GM23338 (cell line): ENCODE data around the gene CNST. TPM values are rescaled to one million over a fixed set of nuclear protein-coding genes. Genes with fewer than 3 reads are reported as not detected.

Experiments used
- ATAC-seq: fragments of 200-7000 bp; cut with Tn5 transposase; 3 replicates; pipeline ENCODE4 v1.9.1; 2020
- DNase-seq: peaks from one replicate; pipeline ENCODE4 v3.0.0-alpha.2; 2015; ENCODE audit warnings: low spot score
- H2AFZ ChIP-seq: fragments of 200-600 bp; sonication (generic); 2 replicates; pipeline ENCODE4 v1.8.0; 2016; ENCODE audit warnings: antibody characterized with exemption, mild to moderate bottlenecking, moderate library complexity
- H3F3A ChIP-seq: fragments of 200-600 bp; sonication (generic); replicated peaks from 2 replicates; pipeline ENCODE4 v1.8.0; 2017; ENCODE audit warnings: antibody characterized with exemption, mixed run types, low read depth
- H3K27ac ChIP-seq: fragments of 200-600 bp; sonication (generic); 2 replicates; pipeline ENCODE4 v1.6.1; 2016; ENCODE audit warnings: low read depth
- H3K27me3 ChIP-seq: fragments of 200-600 bp; sonication (generic); 2 replicates; pipeline ENCODE4 v1.8.0; 2016; ENCODE audit warnings: mild to moderate bottlenecking, mixed run types, moderate library complexity; ENCODE audit not compliant: insufficient read depth
- H3K36me3 ChIP-seq: fragments of 200-600 bp; sonication (generic); 2 replicates; pipeline ENCODE4 v1.8.0; 2016; ENCODE audit warnings: mild to moderate bottlenecking; ENCODE audit not compliant: insufficient read depth
- H3K4me1 ChIP-seq: fragments of 200-600 bp; sonication (generic); 2 replicates; pipeline ENCODE4 v1.8.0; 2016; ENCODE audit warnings: mild to moderate bottlenecking, moderate library complexity; ENCODE audit not compliant: insufficient read depth
- H3K4me2 ChIP-seq: fragments of 200-600 bp; sonication (generic); 2 replicates; pipeline ENCODE4 v1.7.1; 2017; ENCODE audit warnings: mixed run types
- H3K4me3 ChIP-seq: fragments of 200-600 bp; sonication (generic); 2 replicates; pipeline ENCODE4 v1.6.1; 2016; ENCODE audit warnings: mixed run types
- H3K79me2 ChIP-seq: fragments of 200-600 bp; sonication (generic); replicated peaks from 2 replicates; pipeline ENCODE4 v1.8.0; 2017; ENCODE audit warnings: mild to moderate bottlenecking; ENCODE audit not compliant: insufficient read depth
- H3K9me2 ChIP-seq: fragments of 200-600 bp; sonication (generic); 2 replicates; pipeline ENCODE4 v1.8.0; 2017; ENCODE audit not compliant: insufficient read depth
- H4K20me1 ChIP-seq: fragments of 200-600 bp; sonication (generic); replicated peaks from 2 replicates; pipeline ENCODE4 v1.8.0; 2017; ENCODE audit warnings: mild to moderate bottlenecking; ENCODE audit not compliant: insufficient read depth
- H3K27ac Mint-ChIP-seq: 2 replicates; pipeline ENCODE4 v1.8.0; 2020; ENCODE audit warnings: inconsistent platforms, mild to moderate bottlenecking, moderate library complexity, mixed read lengths
- H3K27me3 Mint-ChIP-seq: 3 replicates; pipeline ENCODE4 v1.8.0; 2022; ENCODE audit warnings: low read depth, mild to moderate bottlenecking, moderate library complexity, mixed read lengths, inconsistent platforms; ENCODE audit not compliant: insufficient read depth, poor library complexity
- H3K36me3 Mint-ChIP-seq: 3 replicates; pipeline ENCODE4 v1.8.0; 2021; ENCODE audit warnings: low read depth, mild to moderate bottlenecking, inconsistent platforms, moderate library complexity, mixed read lengths
- H3K4me1 Mint-ChIP-seq: 3 replicates; pipeline ENCODE4 v1.8.0; 2020; ENCODE audit warnings: mild to moderate bottlenecking, inconsistent platforms, mixed read lengths
- H3K4me3 Mint-ChIP-seq: 3 replicates; pipeline ENCODE4 v1.8.0; 2021; ENCODE audit warnings: moderate library complexity, mild to moderate bottlenecking, inconsistent platforms, mixed read lengths
- H3K9me3 Mint-ChIP-seq: 3 replicates; pipeline ENCODE4 v1.8.0; 2020; ENCODE audit warnings: moderate library complexity, mild to moderate bottlenecking, inconsistent platforms, mixed read lengths
- CREB1 ChIP-seq: fragments of 250-450 bp; sonication (Bioruptor Pico); IDR thresholded peaks from 2 replicates; pipeline ENCODE4 v1.5.0; 2020; ENCODE audit warnings: low read depth, mild to moderate bottlenecking, moderate library complexity
- EZH2 ChIP-seq: fragments of 200-600 bp; sonication (generic); IDR thresholded peaks from one replicate; pipeline ENCODE4 v1.8.0; 2017; ENCODE audit warnings: antibody characterized with exemption, mild to moderate bottlenecking, low read depth; ENCODE audit not compliant: unreplicated experiment
- EZH2phosphoT487 ChIP-seq: fragments of 200-600 bp; sonication (generic); IDR thresholded peaks from one replicate; pipeline ENCODE4 v1.8.1; 2018; ENCODE audit warnings: antibody characterized with exemption; ENCODE audit not compliant: unreplicated experiment
- JUNB ChIP-seq: IDR thresholded peaks from one replicate; pipeline ENCODE4 v1.6.1; 2016; ENCODE audit warnings: antibody characterized with exemption; ENCODE audit not compliant: unreplicated experiment
- NANOG ChIP-seq: IDR thresholded peaks from 2 replicates; pipeline ENCODE4 v1.6.1; 2016; ENCODE audit warnings: antibody characterized with exemption, borderline replicate concordance
- POLR2AphosphoS5 ChIP-seq: IDR thresholded peaks from 2 replicates; pipeline ENCODE4 v1.6.1; 2016; ENCODE audit warnings: antibody characterized with exemption, low read depth
- STAT1 ChIP-seq: IDR thresholded peaks from one replicate; pipeline ENCODE4 v1.6.1; 2016; ENCODE audit warnings: antibody characterized with exemption; ENCODE audit not compliant: unreplicated experiment
- ZNF114 ChIP-seq: fragments of 250-450 bp; sonication (Bioruptor Pico); IDR thresholded peaks from 2 replicates; pipeline ENCODE4 v1.5.0; 2020; ENCODE audit warnings: mild to moderate bottlenecking, moderate library complexity
- ZNF462 ChIP-seq: fragments of 250-450 bp; sonication (Bioruptor Pico); IDR thresholded peaks from 2 replicates; pipeline ENCODE4 v1.5.0; 2020; ENCODE audit warnings: mild to moderate bottlenecking, moderate library complexity
- polyA plus RNA-seq: library from polyadenylated mRNA; unstranded; fragments of >200 nt; fragmentation: Nextera tagmentation; extraction: Ambion mirVana; gene quantifications from 2 replicates; pipeline ENCODE4 v1.2.1, GENCODE V29; 2016
- total RNA-seq: library from RNA; depleted of rRNA; stranded (reverse); fragments of >200 nt; shearing (Covaris generic); gene quantifications from 2 replicates; pipeline ENCODE4 v1.2.3, GENCODE V29; 2014
- TF ChIP-seq, protein P1 (sequence below): IDR thresholded peaks from one replicate; pipeline ENCODE4 v1.6.1; 2018; ENCODE audit warnings: antibody characterized with exemption; ENCODE audit not compliant: unreplicated experiment
- TF ChIP-seq, protein P2 (sequence below), 2 experiments: fragments of 200-600 bp in 1 of 2; sonication (generic) in 1 of 2; conservative IDR thresholded peaks; 2 replicates each; pipeline versions ENCODE4 v1.5.1 to v1.6.1; 2016 to 2017; ENCODE audit warnings: antibody characterized with exemption in 2 of 2, low read depth in 2 of 2, mild to moderate bottlenecking in 2 of 2, moderate library complexity in 1 of 2
- TF ChIP-seq, protein P3 (sequence below): IDR thresholded peaks from 2 replicates; pipeline ENCODE4 v1.6.1; 2016; ENCODE audit warnings: antibody characterized with exemption

The CNST gene
- total and polyA plus RNA-seq, 2 experiments from 2014 or later: 8.1 to 17.6 TPM

DNA sequence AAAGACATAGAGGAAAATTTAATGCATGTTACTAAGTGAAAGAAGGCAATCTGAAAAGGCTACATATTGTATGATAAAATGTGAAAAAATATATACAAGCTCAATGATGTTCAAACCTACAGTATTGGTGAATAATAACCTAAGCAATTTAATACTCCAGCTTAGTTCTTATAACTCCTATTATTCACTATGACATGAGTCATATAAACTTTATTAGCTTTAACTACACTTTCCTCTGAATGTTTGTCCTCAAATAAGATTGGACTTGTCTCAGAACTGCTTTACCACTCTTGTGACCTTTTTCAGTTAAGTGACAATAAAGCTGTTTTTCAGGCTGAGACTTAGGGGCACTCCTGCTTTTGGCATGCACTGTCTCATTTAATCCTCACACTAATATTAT, 50.9 kb downstream of the CNST start:
- no peak for ATAC-seq

More for the DNA sequence above, 50.9 kb downstream of the CNST start:
- Histone ChIP-seq H3K4me1 (peaks cover 8% of the 10 kb centered on the region; the same call in 1 of the 2 replicates), H3K4me2 (no peak overlapping the region), H4K20me1 (no peaks in the 10 kb centered on the region), H3K27ac (no peak overlapping the region), H3K4me3 (no peak overlapping the region), H3K36me3 (no peaks in the 10 kb centered on the region), H3K9me2 (no peaks in the 10 kb centered on the region), H3K27me3 (no peaks in the 10 kb centered on the region), H2AFZ (no peak overlapping the region), H3F3A (no peaks in the 10 kb centered on the region), H3K79me2 (no peaks in the 10 kb centered on the region; the same call in 1 of the 2 replicates)
- peaks cover 17% of the 10 kb centered on the region for H3K4me1 Mint-ChIP-seq
- no peak for TF ChIP-seq EZH2
- TF ChIP-seq NANOG: no peak
- TF ChIP-seq POLR2AphosphoS5: no peak
- no peak for TF ChIP-seq JUNB
- TF ChIP-seq, protein P1, sequence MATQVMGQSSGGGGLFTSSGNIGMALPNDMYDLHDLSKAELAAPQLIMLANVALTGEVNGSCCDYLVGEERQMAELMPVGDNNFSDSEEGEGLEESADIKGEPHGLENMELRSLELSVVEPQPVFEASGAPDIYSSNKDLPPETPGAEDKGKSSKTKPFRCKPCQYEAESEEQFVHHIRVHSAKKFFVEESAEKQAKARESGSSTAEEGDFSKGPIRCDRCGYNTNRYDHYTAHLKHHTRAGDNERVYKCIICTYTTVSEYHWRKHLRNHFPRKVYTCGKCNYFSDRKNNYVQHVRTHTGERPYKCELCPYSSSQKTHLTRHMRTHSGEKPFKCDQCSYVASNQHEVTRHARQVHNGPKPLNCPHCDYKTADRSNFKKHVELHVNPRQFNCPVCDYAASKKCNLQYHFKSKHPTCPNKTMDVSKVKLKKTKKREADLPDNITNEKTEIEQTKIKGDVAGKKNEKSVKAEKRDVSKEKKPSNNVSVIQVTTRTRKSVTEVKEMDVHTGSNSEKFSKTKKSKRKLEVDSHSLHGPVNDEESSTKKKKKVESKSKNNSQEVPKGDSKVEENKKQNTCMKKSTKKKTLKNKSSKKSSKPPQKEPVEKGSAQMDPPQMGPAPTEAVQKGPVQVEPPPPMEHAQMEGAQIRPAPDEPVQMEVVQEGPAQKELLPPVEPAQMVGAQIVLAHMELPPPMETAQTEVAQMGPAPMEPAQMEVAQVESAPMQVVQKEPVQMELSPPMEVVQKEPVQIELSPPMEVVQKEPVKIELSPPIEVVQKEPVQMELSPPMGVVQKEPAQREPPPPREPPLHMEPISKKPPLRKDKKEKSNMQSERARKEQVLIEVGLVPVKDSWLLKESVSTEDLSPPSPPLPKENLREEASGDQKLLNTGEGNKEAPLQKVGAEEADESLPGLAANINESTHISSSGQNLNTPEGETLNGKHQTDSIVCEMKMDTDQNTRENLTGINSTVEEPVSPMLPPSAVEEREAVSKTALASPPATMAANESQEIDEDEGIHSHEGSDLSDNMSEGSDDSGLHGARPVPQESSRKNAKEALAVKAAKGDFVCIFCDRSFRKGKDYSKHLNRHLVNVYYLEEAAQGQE: no peak
- TF ChIP-seq ZNF114 (CRISPR knock-in tag): no peak
- no peak for TF ChIP-seq ZNF462 (CRISPR knock-in tag)
- no peak for TF ChIP-seq CREB1
- TF ChIP-seq, protein P2, sequence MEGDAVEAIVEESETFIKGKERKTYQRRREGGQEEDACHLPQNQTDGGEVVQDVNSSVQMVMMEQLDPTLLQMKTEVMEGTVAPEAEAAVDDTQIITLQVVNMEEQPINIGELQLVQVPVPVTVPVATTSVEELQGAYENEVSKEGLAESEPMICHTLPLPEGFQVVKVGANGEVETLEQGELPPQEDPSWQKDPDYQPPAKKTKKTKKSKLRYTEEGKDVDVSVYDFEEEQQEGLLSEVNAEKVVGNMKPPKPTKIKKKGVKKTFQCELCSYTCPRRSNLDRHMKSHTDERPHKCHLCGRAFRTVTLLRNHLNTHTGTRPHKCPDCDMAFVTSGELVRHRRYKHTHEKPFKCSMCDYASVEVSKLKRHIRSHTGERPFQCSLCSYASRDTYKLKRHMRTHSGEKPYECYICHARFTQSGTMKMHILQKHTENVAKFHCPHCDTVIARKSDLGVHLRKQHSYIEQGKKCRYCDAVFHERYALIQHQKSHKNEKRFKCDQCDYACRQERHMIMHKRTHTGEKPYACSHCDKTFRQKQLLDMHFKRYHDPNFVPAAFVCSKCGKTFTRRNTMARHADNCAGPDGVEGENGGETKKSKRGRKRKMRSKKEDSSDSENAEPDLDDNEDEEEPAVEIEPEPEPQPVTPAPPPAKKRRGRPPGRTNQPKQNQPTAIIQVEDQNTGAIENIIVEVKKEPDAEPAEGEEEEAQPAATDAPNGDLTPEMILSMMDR (conservative IDR thresholded peaks at IDR 0.05; ENCODE audit: low read depth in 2 of 2): no peak
- no peak for TF ChIP-seq EZH2phosphoT487
- TF ChIP-seq, protein P3, sequence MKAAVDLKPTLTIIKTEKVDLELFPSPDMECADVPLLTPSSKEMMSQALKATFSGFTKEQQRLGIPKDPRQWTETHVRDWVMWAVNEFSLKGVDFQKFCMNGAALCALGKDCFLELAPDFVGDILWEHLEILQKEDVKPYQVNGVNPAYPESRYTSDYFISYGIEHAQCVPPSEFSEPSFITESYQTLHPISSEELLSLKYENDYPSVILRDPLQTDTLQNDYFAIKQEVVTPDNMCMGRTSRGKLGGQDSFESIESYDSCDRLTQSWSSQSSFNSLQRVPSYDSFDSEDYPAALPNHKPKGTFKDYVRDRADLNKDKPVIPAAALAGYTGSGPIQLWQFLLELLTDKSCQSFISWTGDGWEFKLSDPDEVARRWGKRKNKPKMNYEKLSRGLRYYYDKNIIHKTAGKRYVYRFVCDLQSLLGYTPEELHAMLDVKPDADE: no peak
- TF ChIP-seq STAT1: no peak
- 0 out of 3 replicates have a peak, but pooled peaks cover 2% of the 10 kb centered on the region for H3K9me3 Mint-ChIP-seq
- peaks cover 8% of the 10 kb centered on the region; the same call in 2 of the 3 replicates for H3K36me3 Mint-ChIP-seq
- H3K4me3 Mint-ChIP-seq: no peak overlapping the region
- no peak for DNase-seq
- H3K27ac Mint-ChIP-seq: no peak overlapping the region
- H3K27me3 Mint-ChIP-seq: no peaks in the 10 kb centered on the region
